Erythroblast (primary cell): ENCODE data around the gene TMED7.

Experiments used
- GATA1 ChIP-seq: IDR thresholded peaks from 2 replicates; pipeline ENCODE4 v1.6.1; 2011; ENCODE audit warnings: low read depth, mild to moderate bottlenecking, control low read depth, low read length, moderate library complexity
- POLR2A ChIP-seq: IDR thresholded peaks from 2 replicates; pipeline ENCODE4 v1.6.1; 2011; ENCODE audit warnings: mild to moderate bottlenecking, low read length

- TF ChIP-seq POLR2A (no peak), GATA1 (no peak)
Measured at GRCh38 chr5:115605436-115605835, 20.4 kb downstream of the TMED7 start.
